ENCODE results near the gene PRICKLE4. TPM values are rescaled to one million over a fixed set of nuclear protein-coding genes. Genes with fewer than 3 reads are reported as not detected.
A peak's percentile ranks its signal among the peaks of the same experiment; 100 is the strongest.

The PRICKLE4 gene
- total and polyA plus RNA-seq, 2 of the 13 experiments (the other 11 are each of a cell fraction or from before 2014, with no cell fraction given) = 0.92 to 1.2 TPM

DNA sequence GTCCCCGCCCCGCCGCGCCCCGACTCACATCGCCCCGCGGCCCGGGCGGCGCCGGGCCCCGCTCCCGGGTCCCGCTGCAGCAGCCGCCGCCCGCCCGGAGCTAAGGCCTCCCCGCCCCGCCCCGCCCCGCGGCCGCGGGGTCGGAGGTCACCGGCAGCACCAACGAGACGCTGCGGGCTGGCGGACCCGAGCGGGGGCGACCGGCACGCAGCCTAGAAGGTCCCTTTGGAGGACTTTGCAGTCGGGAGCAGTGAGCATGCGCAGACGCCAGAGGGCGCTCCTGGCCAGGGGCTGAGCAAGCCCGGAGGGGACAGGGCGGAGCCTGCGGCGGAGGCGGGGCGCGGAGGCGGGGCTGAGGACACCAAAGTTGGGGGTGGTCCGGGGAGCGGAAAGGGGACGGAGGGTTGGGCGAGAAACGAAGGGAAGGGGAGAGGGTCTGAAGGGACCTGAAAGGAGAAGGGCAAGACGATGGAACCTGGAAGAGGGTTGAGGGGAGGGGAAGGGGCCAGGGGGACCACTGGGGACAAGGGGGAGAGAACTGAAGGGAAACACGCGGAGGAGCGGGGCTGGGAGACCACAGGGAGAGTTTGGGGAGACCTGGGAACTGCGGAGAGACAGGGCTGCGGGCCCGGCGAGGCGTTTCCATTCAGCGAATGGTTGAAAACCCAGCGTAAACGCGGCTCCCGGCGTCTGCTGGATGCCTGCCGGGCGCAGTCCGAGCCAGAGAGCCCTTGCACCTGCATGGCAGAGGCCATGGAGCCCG is 613 bp upstream of the PRICKLE4 start, which contains the start of gene FRS3 (continued):
- TF ChIP-seq, protein P1, sequence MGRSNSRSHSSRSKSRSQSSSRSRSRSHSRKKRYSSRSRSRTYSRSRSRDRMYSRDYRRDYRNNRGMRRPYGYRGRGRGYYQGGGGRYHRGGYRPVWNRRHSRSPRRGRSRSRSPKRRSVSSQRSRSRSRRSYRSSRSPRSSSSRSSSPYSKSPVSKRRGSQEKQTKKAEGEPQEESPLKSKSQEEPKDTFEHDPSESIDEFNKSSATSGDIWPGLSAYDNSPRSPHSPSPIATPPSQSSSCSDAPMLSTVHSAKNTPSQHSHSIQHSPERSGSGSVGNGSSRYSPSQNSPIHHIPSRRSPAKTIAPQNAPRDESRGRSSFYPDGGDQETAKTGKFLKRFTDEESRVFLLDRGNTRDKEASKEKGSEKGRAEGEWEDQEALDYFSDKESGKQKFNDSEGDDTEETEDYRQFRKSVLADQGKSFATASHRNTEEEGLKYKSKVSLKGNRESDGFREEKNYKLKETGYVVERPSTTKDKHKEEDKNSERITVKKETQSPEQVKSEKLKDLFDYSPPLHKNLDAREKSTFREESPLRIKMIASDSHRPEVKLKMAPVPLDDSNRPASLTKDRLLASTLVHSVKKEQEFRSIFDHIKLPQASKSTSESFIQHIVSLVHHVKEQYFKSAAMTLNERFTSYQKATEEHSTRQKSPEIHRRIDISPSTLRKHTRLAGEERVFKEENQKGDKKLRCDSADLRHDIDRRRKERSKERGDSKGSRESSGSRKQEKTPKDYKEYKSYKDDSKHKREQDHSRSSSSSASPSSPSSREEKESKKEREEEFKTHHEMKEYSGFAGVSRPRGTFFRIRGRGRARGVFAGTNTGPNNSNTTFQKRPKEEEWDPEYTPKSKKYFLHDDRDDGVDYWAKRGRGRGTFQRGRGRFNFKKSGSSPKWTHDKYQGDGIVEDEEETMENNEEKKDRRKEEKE (IDR thresholded peaks at IDR 0.05) = no peak
- TF ChIP-seq ZNF672 (CRISPR knock-in tag; IDR thresholded peaks at IDR 0.05) (no peak), HNRNPK (IDR thresholded peaks at IDR 0.05; ENCODE audit: low read depth, low read length, poor library complexity, severe bottlenecking) (peak; percentile 100), PITX1 (CRISPR knock-in tag; IDR thresholded peaks at IDR 0.05) (peak; percentile 82), KDM5B (CRISPR knock-in tag; IDR thresholded peaks at IDR 0.05; ENCODE audit: borderline replicate concordance) (peak; percentile 82; the same call in 1 of the 2 replicates), CEBPG (CRISPR knock-in tag; IDR thresholded peaks at IDR 0.05) (peak; percentile 60), GATAD1 (CRISPR knock-in tag; IDR thresholded peaks at IDR 0.05) (peak; percentile 95), ZNF121 (CRISPR knock-in tag; IDR thresholded peaks at IDR 0.05) (no peak), MAF1 (CRISPR knock-in tag; IDR thresholded peaks at IDR 0.05; ENCODE audit: borderline replicate concordance) (no peak; the same call in 1 of the 2 replicates), ARHGAP35 (CRISPR knock-in tag; IDR thresholded peaks at IDR 0.05; ENCODE audit: borderline replicate concordance) (peak; percentile 30), ZNF383 (CRISPR knock-in tag; IDR thresholded peaks at IDR 0.05; ENCODE audit: borderline replicate concordance) (peak; percentile 84; the same call in 1 of the 2 replicates), HOXD1 (CRISPR knock-in tag; IDR thresholded peaks at IDR 0.05) (no peak), CENPX (CRISPR knock-in tag; IDR thresholded peaks at IDR 0.05) (no peak), ZNF138 (CRISPR knock-in tag; IDR thresholded peaks at IDR 0.05; ENCODE audit: low read depth) (0 out of 2 replicates have a peak, but pooled peaks have one; percentile 32), FOXK2 (IDR thresholded peaks at IDR 0.05) (no peak), NR2F1 (CRISPR knock-in tag; IDR thresholded peaks at IDR 0.05) (peak; percentile 91 to 95)
- TF ChIP-seq, protein P2, sequence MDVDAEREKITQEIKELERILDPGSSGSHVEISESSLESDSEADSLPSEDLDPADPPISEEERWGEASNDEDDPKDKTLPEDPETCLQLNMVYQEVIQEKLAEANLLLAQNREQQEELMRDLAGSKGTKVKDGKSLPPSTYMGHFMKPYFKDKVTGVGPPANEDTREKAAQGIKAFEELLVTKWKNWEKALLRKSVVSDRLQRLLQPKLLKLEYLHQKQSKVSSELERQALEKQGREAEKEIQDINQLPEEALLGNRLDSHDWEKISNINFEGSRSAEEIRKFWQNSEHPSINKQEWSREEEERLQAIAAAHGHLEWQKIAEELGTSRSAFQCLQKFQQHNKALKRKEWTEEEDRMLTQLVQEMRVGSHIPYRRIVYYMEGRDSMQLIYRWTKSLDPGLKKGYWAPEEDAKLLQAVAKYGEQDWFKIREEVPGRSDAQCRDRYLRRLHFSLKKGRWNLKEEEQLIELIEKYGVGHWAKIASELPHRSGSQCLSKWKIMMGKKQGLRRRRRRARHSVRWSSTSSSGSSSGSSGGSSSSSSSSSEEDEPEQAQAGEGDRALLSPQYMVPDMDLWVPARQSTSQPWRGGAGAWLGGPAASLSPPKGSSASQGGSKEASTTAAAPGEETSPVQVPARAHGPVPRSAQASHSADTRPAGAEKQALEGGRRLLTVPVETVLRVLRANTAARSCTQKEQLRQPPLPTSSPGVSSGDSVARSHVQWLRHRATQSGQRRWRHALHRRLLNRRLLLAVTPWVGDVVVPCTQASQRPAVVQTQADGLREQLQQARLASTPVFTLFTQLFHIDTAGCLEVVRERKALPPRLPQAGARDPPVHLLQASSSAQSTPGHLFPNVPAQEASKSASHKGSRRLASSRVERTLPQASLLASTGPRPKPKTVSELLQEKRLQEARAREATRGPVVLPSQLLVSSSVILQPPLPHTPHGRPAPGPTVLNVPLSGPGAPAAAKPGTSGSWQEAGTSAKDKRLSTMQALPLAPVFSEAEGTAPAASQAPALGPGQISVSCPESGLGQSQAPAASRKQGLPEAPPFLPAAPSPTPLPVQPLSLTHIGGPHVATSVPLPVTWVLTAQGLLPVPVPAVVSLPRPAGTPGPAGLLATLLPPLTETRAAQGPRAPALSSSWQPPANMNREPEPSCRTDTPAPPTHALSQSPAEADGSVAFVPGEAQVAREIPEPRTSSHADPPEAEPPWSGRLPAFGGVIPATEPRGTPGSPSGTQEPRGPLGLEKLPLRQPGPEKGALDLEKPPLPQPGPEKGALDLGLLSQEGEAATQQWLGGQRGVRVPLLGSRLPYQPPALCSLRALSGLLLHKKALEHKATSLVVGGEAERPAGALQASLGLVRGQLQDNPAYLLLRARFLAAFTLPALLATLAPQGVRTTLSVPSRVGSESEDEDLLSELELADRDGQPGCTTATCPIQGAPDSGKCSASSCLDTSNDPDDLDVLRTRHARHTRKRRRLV (CRISPR knock-in tag; IDR thresholded peaks at IDR 0.05) = no peak
- TF ChIP-seq, protein P3, sequence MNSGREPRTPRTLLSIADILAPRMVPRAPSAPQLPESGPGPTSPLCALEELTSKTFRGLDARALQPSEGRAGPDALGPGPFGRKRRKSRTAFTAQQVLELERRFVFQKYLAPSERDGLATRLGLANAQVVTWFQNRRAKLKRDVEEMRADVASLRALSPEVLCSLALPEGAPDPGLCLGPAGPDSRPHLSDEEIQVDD (CRISPR knock-in tag; IDR thresholded peaks at IDR 0.05; ENCODE audit: borderline replicate concordance) = 0 out of 2 replicates have a peak, but pooled peaks have one; percentile 28

All from HepG2 (cell line).